HepG2 (cell line): Measurements from ENCODE around the gene ZNF419. TPM values are rescaled to one million over a fixed set of nuclear protein-coding genes. Genes with fewer than 3 reads are reported as not detected.
A peak's percentile ranks its signal among the peaks of the same experiment; 100 is the strongest.

ENCODE experiments used
- GABPA ChIP-seq, 2 experiments: IDR thresholded peaks; 2 replicates each; pipeline ENCODE4 v1.6.1; 2011 to 2016; ENCODE audit warnings: low read depth in 2 of 2, low read length in 1 of 2, missing biosample characterization in 1 of 2, missing genetic modification characterization in 1 of 2
- HNF1B ChIP-seq: sonication (generic); formaldehyde crosslinking; IDR thresholded peaks from 2 replicates; pipeline ENCODE4 v1.5.1; 2020; ENCODE audit warnings: mild to moderate bottlenecking, moderate library complexity, missing genetic modification reagents
- HNRNPLL ChIP-seq: fragments of 200-400 bp; formaldehyde crosslinking; IDR thresholded peaks from 2 replicates; pipeline ENCODE4 v1.6.1; 2017; ENCODE audit warnings: mild to moderate bottlenecking, low read depth, low read length; ENCODE audit not compliant: poor library complexity, severe bottlenecking
- KAT7 ChIP-seq: IDR thresholded peaks from 2 replicates; pipeline ENCODE4 v1.6.1; 2018; ENCODE audit warnings: borderline replicate concordance, missing compliant biosample characterization
- KAT8 ChIP-seq: IDR thresholded peaks from 2 replicates; pipeline ENCODE4 v1.6.1; 2016; ENCODE audit warnings: missing genetic modification reagents, missing compliant biosample characterization
- KMT2A ChIP-seq: sonication (generic); formaldehyde crosslinking; IDR thresholded peaks from 2 replicates; pipeline ENCODE4 v1.4.0; 2020; ENCODE audit warnings: missing genetic modification reagents
- KMT2B ChIP-seq: IDR thresholded peaks from 2 replicates; pipeline ENCODE4 v1.6.1; 2016; ENCODE audit warnings: missing genetic modification reagents, missing compliant biosample characterization
- NFYC ChIP-seq: IDR thresholded peaks from 2 replicates; pipeline ENCODE4 v1.6.1; 2016; ENCODE audit warnings: missing genetic modification reagents, missing compliant biosample characterization
- NRL ChIP-seq: sonication (generic); formaldehyde crosslinking; IDR thresholded peaks from 2 replicates; pipeline ENCODE4 v1.5.0; 2020; ENCODE audit warnings: missing genetic modification reagents, mild to moderate bottlenecking, moderate library complexity, borderline replicate concordance
- PHF5A ChIP-seq: IDR thresholded peaks from one replicate; pipeline ENCODE4 v1.6.1; 2018; ENCODE audit warnings: low read depth, missing genetic modification reagents; ENCODE audit not compliant: unreplicated experiment
- POGK ChIP-seq: sonication (generic); formaldehyde crosslinking; conservative IDR thresholded peaks from 2 replicates; pipeline ENCODE4 v1.8.0; 2022; ENCODE audit warnings: mild to moderate bottlenecking, moderate library complexity, missing genetic modification reagents
- POLR2AphosphoS5 ChIP-seq: IDR thresholded peaks from 2 replicates; pipeline ENCODE4 v1.6.1; 2012; ENCODE audit warnings: low read depth, low read length
- SIN3B ChIP-seq: fragments of 150-350 bp; IDR thresholded peaks from 2 replicates; pipeline ENCODE4 v1.6.1; 2014; ENCODE audit warnings: low read length
- TEAD3 ChIP-seq: optimal IDR thresholded peaks from 2 replicates; pipeline ENCODE3; 2016; ENCODE audit warnings: borderline replicate concordance
- TFDP1 ChIP-seq: IDR thresholded peaks from 2 replicates; pipeline ENCODE4 v1.6.1; 2016; ENCODE audit warnings: missing compliant biosample characterization, missing genetic modification reagents, borderline replicate concordance
- UBTF ChIP-seq: sonication (generic); formaldehyde crosslinking; IDR thresholded peaks from 2 replicates; pipeline ENCODE4 v1.4.0; 2020; ENCODE audit warnings: mild to moderate bottlenecking, missing genetic modification reagents
- ZNF441 ChIP-seq: sonication (generic); formaldehyde crosslinking; IDR thresholded peaks from 2 replicates; pipeline ENCODE4 v1.7.0; 2021; ENCODE audit warnings: missing genetic modification reagents, borderline replicate concordance
- ZSCAN22 ChIP-seq: sonication (generic); formaldehyde crosslinking; IDR thresholded peaks from 2 replicates; pipeline ENCODE4 v1.4.0; 2020; ENCODE audit warnings: mild to moderate bottlenecking, missing genetic modification reagents
- ZSCAN31 ChIP-seq: sonication (generic); formaldehyde crosslinking; IDR thresholded peaks from 2 replicates; pipeline ENCODE4 v1.5.0; 2020; ENCODE audit warnings: low read depth, mild to moderate bottlenecking, missing genetic modification reagents
- polyA plus RNA-seq, 8 experiments: library from polyadenylated mRNA; depleted of rRNA in 3 of 8; stranded (reverse) in 7 of 8; unstranded in 1 of 8; fragments of >200 nt; fragmentation: Illumina TruSeq in 4 of 8; extraction: Trizol in 4 of 8; gene quantifications; 2 replicates each; pipeline versions ENCODE4 v1.2.1 to v1.2.3, GENCODE V29; 2011 to 2016; ENCODE audit warnings: low read depth in 4 of 8, missing spikeins in 1 of 8, mixed read lengths in 1 of 8; ENCODE audit not compliant: insufficient read depth in 1 of 8
- total RNA-seq, 5 experiments: library from RNA; depleted of rRNA; stranded (reverse); fragments of >200 nt; fragmentation: Illumina TruSeq; extraction: Trizol; gene quantifications; 2 replicates each; pipeline ENCODE4 v1.2.3, GENCODE V29; 2016; ENCODE audit warnings: low read depth in 1 of 5
- TF ChIP-seq, protein P1 (sequence below): IDR thresholded peaks from 2 replicates; pipeline ENCODE4 v1.6.1; 2016; ENCODE audit warnings: missing biosample characterization, missing genetic modification reagents, low read depth

ZNF419 gene
- total and polyA plus RNA-seq, 2 of the 13 experiments (the other 11 are each of a cell fraction or from before 2014, with no cell fraction given), result 8.5 to 8.8 TPM

GRCh38 chr19:57487477-57488298, at the start of gene ZNF419 (continued):
- TF ChIP-seq KMT2A, result 0 out of 2 replicates have a peak, but pooled peaks have one; percentile 33
- peak; percentile 83 for TF ChIP-seq KMT2B (CRISPR knock-in tag)
- peak; percentile 80 for TF ChIP-seq TEAD3 (CRISPR knock-in tag)
- TF ChIP-seq POGK (CRISPR knock-in tag), result 0 out of 2 replicates have a peak, but pooled peaks have one; percentile 33
- TF ChIP-seq HNRNPLL, result peak; percentile 87
- TF ChIP-seq ZSCAN22 (CRISPR knock-in tag), result peak; percentile 92
- peak; percentile 99 for TF ChIP-seq NFYC (CRISPR knock-in tag)
- peak; percentile 71; the same call in 1 of the 2 replicates for TF ChIP-seq KAT7 (CRISPR knock-in tag)
- peak; percentile 83 for TF ChIP-seq POLR2AphosphoS5
- peak; percentile 36; the same call in 1 of the 2 replicates for TF ChIP-seq UBTF
- peak; percentile 37; the same call in 1 of the 2 replicates for TF ChIP-seq ZNF441 (CRISPR knock-in tag)
- peak; percentile 57; the same call in 1 of the 2 replicates for TF ChIP-seq ZSCAN31 (CRISPR knock-in tag)
- peak; percentile 84 for TF ChIP-seq KAT8
- TF ChIP-seq HNF1B (CRISPR knock-in tag), result peak; percentile 74
- peak; percentile 93 for TF ChIP-seq GABPA (IDR thresholded peaks at IDR 0.05; ENCODE audit: low read depth, low read length)
- TF ChIP-seq GABPA (CRISPR knock-in tag; IDR thresholded peaks at IDR 0.05; ENCODE audit: low read depth), result peak; percentile 99
- TF ChIP-seq, protein P1, sequence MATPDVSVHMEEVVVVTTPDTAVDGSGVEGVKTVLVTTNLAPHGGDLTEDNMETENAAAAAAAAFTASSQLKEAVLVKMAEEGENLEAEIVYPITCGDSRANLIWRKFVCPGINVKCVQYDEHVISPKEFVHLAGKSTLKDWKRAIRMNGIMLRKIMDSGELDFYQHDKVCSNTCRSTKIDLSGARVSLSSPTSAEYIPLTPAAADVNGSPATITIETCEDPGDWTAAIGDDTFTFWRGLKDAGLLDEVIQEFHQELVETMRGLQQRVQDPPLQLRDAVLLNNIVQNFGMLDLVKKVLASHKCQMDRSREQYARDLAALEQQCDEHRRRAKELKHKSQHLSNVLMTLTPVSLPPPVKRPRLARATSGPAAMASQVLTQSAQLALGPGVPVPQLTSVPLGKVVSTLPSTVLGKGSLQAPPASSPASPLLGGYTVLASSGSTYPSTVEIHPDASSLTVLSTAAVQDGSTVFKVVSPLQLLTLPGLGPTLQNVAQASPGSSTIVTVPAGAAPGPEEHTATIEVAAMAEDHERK (CRISPR knock-in tag), result peak; percentile 96
- TF ChIP-seq SIN3B, result 0 out of 2 replicates have a peak, but pooled peaks have one; percentile 32
- peak; percentile 36 for TF ChIP-seq PHF5A
- 0 out of 2 replicates have a peak, but pooled peaks have one; percentile 64 for TF ChIP-seq NRL (CRISPR knock-in tag)
- 0 out of 2 replicates have a peak, but pooled peaks have one; percentile 15 for TF ChIP-seq TFDP1 (CRISPR knock-in tag)
